ENCODE measurements around the gene MAP1LC3B2.

The MAP1LC3B2 gene

GRCh38 chr12:116624516-116624915 is 65.3 kb downstream of the MAP1LC3B2 start:
- H3K23ac ChIP-seq (ENCODE audit: low read length), result no peak overlapping the region
- no peak overlapping the region for H3K56ac ChIP-seq (ENCODE audit: low read length)
- no peaks in the 10 kb centered on the region for H3K79me2 ChIP-seq (ENCODE audit: control insufficient read depth, insufficient read depth, low read length)
- H2BK5ac ChIP-seq (ENCODE audit: low read length), result no peak overlapping the region
- H3K4ac ChIP-seq (ENCODE audit: low read depth, low read length), result no peak overlapping the region
- H3K4me2 ChIP-seq (ENCODE audit: low read length), result no peak overlapping the region
- no peak overlapping the region for H3K9ac ChIP-seq (ENCODE audit: low read length)
- no peak overlapping the region for H3K18ac ChIP-seq (ENCODE audit: low read length)
- no peak overlapping the region for H2AK5ac ChIP-seq (ENCODE audit: low read length)
- H3K79me1 ChIP-seq (ENCODE audit: low read length), result no peaks in the 10 kb centered on the region
- no peak overlapping the region for H2BK15ac ChIP-seq (replicated peaks; ENCODE audit: low read depth)
- no peaks in the 10 kb centered on the region for H3K36me3 ChIP-seq (ENCODE audit: control insufficient read depth, insufficient read depth, low read length)
- no peaks in the 10 kb centered on the region for H3K27me3 ChIP-seq (ENCODE audit: insufficient read depth, low read length, poor library complexity)
- H4K5ac ChIP-seq (ENCODE audit: low read length), result no peak overlapping the region
- no peak overlapping the region for H3K4me3 ChIP-seq (ENCODE audit: low read length)
- no peak for DNase-seq
- H4K8ac ChIP-seq (ENCODE audit: low read depth, low read length), result no peak overlapping the region
- no CpG with 5 or more reads among the region's 8 CpGs for WGBS (ENCODE audit: extremely low coverage, insufficient coverage, low lambda C conversion rate)
- no peak overlapping the region for H2BK120ac ChIP-seq (ENCODE audit: low read depth, low read length)
- H3K27ac ChIP-seq (ENCODE audit: low read depth, low read length), result no peak overlapping the region
- peaks cover 3% of the 10 kb centered on the region for H3K4me1 ChIP-seq (ENCODE audit: control insufficient read depth, low read depth, low read length)

- H2BK120ac ChIP-seq (ENCODE audit: low read depth, low read length), result no peak overlapping the region
- H2AK5ac ChIP-seq (ENCODE audit: low read length), result no peak overlapping the region
- H3K4me2 ChIP-seq (ENCODE audit: low read length), result no peak overlapping the region
- H3K27me3 ChIP-seq (ENCODE audit: insufficient read depth, low read length, poor library complexity), result no peaks in the 10 kb centered on the region
- H3K27ac ChIP-seq (ENCODE audit: low read depth, low read length), result no peak overlapping the region
- no CpG with 5 or more reads among the region's 5 CpGs for WGBS (ENCODE audit: extremely low coverage, insufficient coverage, low lambda C conversion rate)
- no peaks in the 10 kb centered on the region for H3K36me3 ChIP-seq (ENCODE audit: control insufficient read depth, insufficient read depth, low read length)
- H3K23ac ChIP-seq (ENCODE audit: low read length), result no peak overlapping the region
- H3K79me1 ChIP-seq (ENCODE audit: low read length), result no peaks in the 10 kb centered on the region
- no peak overlapping the region for H3K9ac ChIP-seq (ENCODE audit: low read length)
- no peak overlapping the region for H3K4ac ChIP-seq (ENCODE audit: low read depth, low read length)
- H2BK5ac ChIP-seq (ENCODE audit: low read length), result no peak overlapping the region
- no peak for DNase-seq
- no peak overlapping the region for H2BK15ac ChIP-seq (replicated peaks; ENCODE audit: low read depth)
- no peak overlapping the region for H4K5ac ChIP-seq (ENCODE audit: low read length)
- H4K8ac ChIP-seq (ENCODE audit: low read depth, low read length), result no peak overlapping the region
- no peak overlapping the region for H3K4me3 ChIP-seq (ENCODE audit: low read length)
- no peak overlapping the region for H3K56ac ChIP-seq (ENCODE audit: low read length)
- H3K18ac ChIP-seq (ENCODE audit: low read length), result no peak overlapping the region
- H3K79me2 ChIP-seq (ENCODE audit: control insufficient read depth, insufficient read depth, low read length), result no peaks in the 10 kb centered on the region
- H3K4me1 ChIP-seq (ENCODE audit: control insufficient read depth, low read depth, low read length), result no peaks in the 10 kb centered on the region
Observed at GRCh38 chr12:116626153-116626552, 67.0 kb downstream of the MAP1LC3B2 start.
